ENCODE data around the gene CEP85.

DNA sequence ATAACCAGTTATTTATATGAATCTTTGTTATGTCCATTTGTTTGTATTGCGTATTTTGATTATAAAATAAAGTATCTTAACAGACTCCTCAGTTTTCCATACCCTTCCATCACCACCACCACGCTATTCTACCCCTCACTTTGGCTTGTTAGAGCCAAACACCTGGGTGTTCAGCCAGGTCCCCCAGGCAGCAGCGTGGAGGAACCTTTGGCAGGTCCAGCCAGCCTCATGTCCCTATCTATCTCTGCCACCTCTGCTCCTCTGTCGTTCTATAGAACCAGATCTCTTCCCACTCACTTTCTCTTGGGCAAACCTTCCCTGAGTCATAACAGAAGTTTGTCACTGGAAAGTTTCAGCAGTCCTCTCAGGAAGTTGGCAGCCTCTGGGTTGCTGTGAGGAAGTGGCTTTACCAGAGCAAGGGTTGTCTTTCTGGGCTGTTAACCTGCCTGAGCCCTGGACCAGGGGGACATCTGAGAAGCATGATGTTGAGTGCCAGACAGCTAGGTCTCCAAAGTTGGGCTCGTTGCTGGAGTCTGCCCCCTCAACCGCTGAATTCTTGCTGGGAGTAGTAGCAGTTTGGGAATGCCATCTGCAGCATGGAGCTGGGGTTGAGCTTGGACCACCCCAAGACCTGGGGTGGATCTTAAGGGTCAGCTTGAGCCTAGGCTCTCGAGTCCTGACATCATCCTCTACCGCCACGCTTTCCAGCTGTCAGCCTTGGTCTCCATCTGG lies 44.9 kb downstream of the CEP85 start:
- TF ChIP-seq POLR2AphosphoS5 (IDR thresholded peaks at IDR 0.05; ENCODE audit: low read depth, low read length): no peak
- TF ChIP-seq, protein P1, sequence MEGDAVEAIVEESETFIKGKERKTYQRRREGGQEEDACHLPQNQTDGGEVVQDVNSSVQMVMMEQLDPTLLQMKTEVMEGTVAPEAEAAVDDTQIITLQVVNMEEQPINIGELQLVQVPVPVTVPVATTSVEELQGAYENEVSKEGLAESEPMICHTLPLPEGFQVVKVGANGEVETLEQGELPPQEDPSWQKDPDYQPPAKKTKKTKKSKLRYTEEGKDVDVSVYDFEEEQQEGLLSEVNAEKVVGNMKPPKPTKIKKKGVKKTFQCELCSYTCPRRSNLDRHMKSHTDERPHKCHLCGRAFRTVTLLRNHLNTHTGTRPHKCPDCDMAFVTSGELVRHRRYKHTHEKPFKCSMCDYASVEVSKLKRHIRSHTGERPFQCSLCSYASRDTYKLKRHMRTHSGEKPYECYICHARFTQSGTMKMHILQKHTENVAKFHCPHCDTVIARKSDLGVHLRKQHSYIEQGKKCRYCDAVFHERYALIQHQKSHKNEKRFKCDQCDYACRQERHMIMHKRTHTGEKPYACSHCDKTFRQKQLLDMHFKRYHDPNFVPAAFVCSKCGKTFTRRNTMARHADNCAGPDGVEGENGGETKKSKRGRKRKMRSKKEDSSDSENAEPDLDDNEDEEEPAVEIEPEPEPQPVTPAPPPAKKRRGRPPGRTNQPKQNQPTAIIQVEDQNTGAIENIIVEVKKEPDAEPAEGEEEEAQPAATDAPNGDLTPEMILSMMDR (IDR thresholded peaks at IDR 0.05): no peak
- no peak for TF ChIP-seq TCF7L2 (IDR thresholded peaks at IDR 0.05; ENCODE audit: low read depth, low read length)
- TF ChIP-seq SIN3A (IDR thresholded peaks at IDR 0.05; ENCODE audit: borderline replicate concordance, insufficient read depth, low read depth, low read length): no peak
- TF ChIP-seq REST (IDR thresholded peaks at IDR 0.05; ENCODE audit: insufficient read depth in 1 of 2, low read depth in 2 of 2, low read length in 1 of 2): no peak

Measured in Panc1 (cell line).